Tibial nerve (tissue), 4 donors: ENCODE results near the gene CHL1. TPM values are rescaled to one million over a fixed set of nuclear protein-coding genes. Genes with fewer than 3 reads are reported as not detected.

ENCODE experiments used
- DNase-seq, 2 donors: peaks; one replicate each; pipeline ENCODE4 v3.0.0-alpha.2; 2019; ENCODE audit warnings: low spot score in 2 of 2
- H3K27ac ChIP-seq, 4 donors: fragments of 200-600 bp; sonication (generic) in 3 of 4; one replicate each; pipeline ENCODE4 v1.5.1; 2017 to 2019; ENCODE audit warnings: mild to moderate bottlenecking in 1 of 4
- H3K27me3 ChIP-seq, 2 donors: fragments of 200-600 bp; sonication (generic) in 1 of 2; one replicate each; pipeline versions ENCODE4 v1.5.1 to v1.6.0; 2017 to 2019
- H3K36me3 ChIP-seq, 3 donors: fragments of 200-600 bp; sonication (generic); one replicate each; pipeline ENCODE4 v1.5.1; 2018 to 2019
- H3K4me1 ChIP-seq, 4 donors: fragments of 200-600 bp; sonication (generic) in 3 of 4; one replicate each; pipeline ENCODE4 v1.5.1; 2017 to 2019
- H3K4me3 ChIP-seq, 4 donors: fragments of 200-600 bp; sonication (generic) in 3 of 4; one replicate each; pipeline ENCODE4 v1.5.1; 2017 to 2019; ENCODE audit warnings: mild to moderate bottlenecking in 1 of 4, moderate library complexity in 1 of 4
- H3K9me3 ChIP-seq, 4 donors: fragments of 200-600 bp; sonication (generic) in 3 of 4; one replicate each; pipeline ENCODE4 v1.5.1; 2017 to 2019
- CTCF ChIP-seq, 5 experiments: fragments of 200-600 bp in 3 of 5; fragments of 450-650 bp in 2 of 5; sonication (generic) in 3 of 5; IDR thresholded peaks; one replicate each; pipeline ENCODE4 v1.5.1; 2016 to 2019; ENCODE audit warnings: antibody characterized with exemption in 5 of 5, mild to moderate bottlenecking in 3 of 5, moderate library complexity in 2 of 5
- EP300 ChIP-seq, 2 donors: sonication (generic); formaldehyde crosslinking; IDR thresholded peaks; one replicate each; pipeline ENCODE4 v1.6.1; 2017; ENCODE audit warnings: antibody characterized with exemption in 2 of 2, mild to moderate bottlenecking in 1 of 2
- POLR2A ChIP-seq, 2 donors: fragments of 450-650 bp; IDR thresholded peaks; one replicate each; pipeline ENCODE4 v1.6.1; 2017; ENCODE audit warnings: antibody characterized with exemption in 2 of 2, mild to moderate bottlenecking in 2 of 2, moderate library complexity in 2 of 2
- WGBS, 2 donors: methylation state at CpG; one replicate each; pipeline ENCODE4 v1.1.5; 2018; 5-methylcytosine and 5-hydroxymethylcytosine counted together
- total RNA-seq, 4 donors: library from RNA; depleted of rRNA; stranded (reverse); fragments of >200 nt; gene quantifications; one replicate each; pipeline ENCODE4 v1.1.0, GENCODE V29; 2016

The CHL1 gene
- total RNA-seq, 4 donors from 2014 or later = 156 to 290 (median 235) TPM

GRCh38 chr3:373193-373779, 176.7 kb downstream of the CHL1 start:
- no peak overlapping the region for H3K4me3 ChIP-seq
- TF ChIP-seq EP300 (IDR thresholded peaks at IDR 0.05) (no peak), POLR2A (IDR thresholded peaks at IDR 0.05) (no peak)
- H3K4me1 ChIP-seq = no peaks in the 10 kb centered on the region
- peaks cover 0 to 18% (median 0%) of the 10 kb centered on the region in 3 donors for H3K36me3 ChIP-seq
- WGBS, 2 donors = 46 to 66% methylated on average over 4 to 5 of the region's 6 CpGs
- H3K27ac ChIP-seq = no peak overlapping the region
- no peaks in the 10 kb centered on the region for H3K27me3 ChIP-seq
- DNase-seq = no peak
- peaks cover 0 to 4% (median 0%) of the 10 kb centered on the region in 4 donors for H3K9me3 ChIP-seq

- H3K27me3 ChIP-seq = no peaks in the 10 kb centered on the region
- peaks cover 0 to 12% (median 0%) of the 10 kb centered on the region in 3 donors for H3K36me3 ChIP-seq
- TF ChIP-seq CTCF (IDR thresholded peaks at IDR 0.05) = no peak
- TF ChIP-seq POLR2A (IDR thresholded peaks at IDR 0.05) = no peak
- no peak for TF ChIP-seq EP300 (IDR thresholded peaks at IDR 0.05)
- no peak overlapping the region for H3K27ac ChIP-seq
- H3K9me3 ChIP-seq = no peaks in the 10 kb centered on the region
- WGBS, 2 donors = 17 to 80% methylated on average over 1 of the region's 1 CpG
- H3K4me3 ChIP-seq = no peak overlapping the region
- H3K4me1 ChIP-seq = no peaks in the 10 kb centered on the region
- no peak for DNase-seq
Measured at GRCh38 chr3:374459-374858, 177.9 kb downstream of the CHL1 start.

GRCh38 chr3:377158-377561, 180.6 kb downstream of the CHL1 start:
- TF ChIP-seq CTCF (IDR thresholded peaks at IDR 0.05) (peak in 3 of 5 experiments; percentile 6 to 36 (median 30)), POLR2A (IDR thresholded peaks at IDR 0.05) (no peak)
- Histone ChIP-seq H3K4me1 (no peaks in the 10 kb centered on the region), H3K9me3 (no peaks in the 10 kb centered on the region), H3K4me3 (no peak overlapping the region), H3K36me3 (peaks cover 0 to 6% (median 0%) of the 10 kb centered on the region in 3 donors), H3K27ac (no peak overlapping the region), H3K27me3 (no peaks in the 10 kb centered on the region)
- WGBS, 2 donors = 21 to 22% methylated on average over 3 of the region's 3 CpGs
- DNase-seq = no peak

- no peak for DNase-seq
- Histone ChIP-seq H3K36me3 (no peaks in the 10 kb centered on the region), H3K4me1 (no peaks in the 10 kb centered on the region), H3K9me3 (no peaks in the 10 kb centered on the region), H3K27me3 (no peaks in the 10 kb centered on the region), H3K4me3 (no peak overlapping the region), H3K27ac (no peak overlapping the region)
- TF ChIP-seq POLR2A (IDR thresholded peaks at IDR 0.05) (no peak), CTCF (IDR thresholded peaks at IDR 0.05) (no peak), EP300 (IDR thresholded peaks at IDR 0.05) (no peak)
Measured at GRCh38 chr3:380801-381200, 184.2 kb downstream of the CHL1 start.

GRCh38 chr3:385151-385550, 188.6 kb downstream of the CHL1 start:
- no peak for DNase-seq
- peak overlapping the region in 1 of 4 donors; percentile 11 for H3K27ac ChIP-seq

More at GRCh38 chr3:385151-385550, 188.6 kb downstream of the CHL1 start:
- Histone ChIP-seq H3K9me3 (no peaks in the 10 kb centered on the region), H3K4me1 (no peaks in the 10 kb centered on the region), H3K27me3 (no peaks in the 10 kb centered on the region), H3K36me3 (peaks cover 0 to 7% (median 0%) of the 10 kb centered on the region in 3 donors), H3K4me3 (no peak overlapping the region)
- TF ChIP-seq CTCF (IDR thresholded peaks at IDR 0.05) = no peak
- no peak for TF ChIP-seq EP300 (IDR thresholded peaks at IDR 0.05)
- no peak for TF ChIP-seq POLR2A (IDR thresholded peaks at IDR 0.05)
